ENCODE data around the gene SYT15B. TPM values are rescaled to one million over a fixed set of nuclear protein-coding genes. Genes with fewer than 3 reads are reported as not detected.
"Not testable (repeated sequence)": the region's sequence is repeated elsewhere in the genome, so short reads cannot be mapped to it uniquely, and the experiment has no call there.

The SYT15B gene
- total and polyA plus RNA-seq, 2 experiments from 2014 or later, result 1.8 to 1.9 TPM

- H3K4me1 ChIP-seq (ENCODE audit: insufficient read depth); H3K27ac ChIP-seq; H3K4me2 ChIP-seq (ENCODE audit: unreplicated experiment); H3K9me2 ChIP-seq (ENCODE audit: insufficient read depth); H3K27me3 ChIP-seq (replicated peaks; ENCODE audit: insufficient read depth); H3F3A ChIP-seq (ENCODE audit: insufficient read depth); H3K79me2 ChIP-seq (ENCODE audit: insufficient read depth); H3K36me3 ChIP-seq (ENCODE audit: low read depth); DNase-seq; H3K9me3 ChIP-seq (ENCODE audit: low read depth); H3K9ac ChIP-seq; H3K4me3 ChIP-seq; in situ Hi-C loops (cut with MboI); H2AFZ ChIP-seq; H4K20me1 ChIP-seq (ENCODE audit: insufficient read depth): not testable (repeated sequence)
- WGBS, 2 experiments (ENCODE audit: low coverage in 1 of 2, low lambda C conversion rate in 2 of 2, missing lambda C conversion rate in 2 of 2), result 100% methylated on average over 1 of the region's 8 CpGs; no CpG with 5 or more reads in 1 of the 2 experiments
These were observed 13.0 kb downstream of the SYT15B start for GRCh38 chr10:47750360-47750759.

GRCh38 chr10:47746780-47747376, 16.5 kb downstream of the SYT15B start:
- 42 to 58% methylated on average over 3 of the region's 4 CpGs for WGBS, 2 experiments (ENCODE audit: low coverage in 1 of 2, low lambda C conversion rate in 2 of 2, missing lambda C conversion rate in 2 of 2)
- H3K36me3 ChIP-seq (ENCODE audit: low read depth); H3K4me3 ChIP-seq; H3K9me3 ChIP-seq (ENCODE audit: low read depth); DNase-seq; H3K27me3 ChIP-seq (replicated peaks; ENCODE audit: insufficient read depth); H3K27ac ChIP-seq; H4K20me1 ChIP-seq (ENCODE audit: insufficient read depth); H3F3A ChIP-seq (ENCODE audit: insufficient read depth); H3K9ac ChIP-seq; H3K9me2 ChIP-seq (ENCODE audit: insufficient read depth); H3K79me2 ChIP-seq (ENCODE audit: insufficient read depth); in situ Hi-C loops (cut with MboI); H3K4me1 ChIP-seq (ENCODE audit: insufficient read depth); H3K4me2 ChIP-seq (ENCODE audit: unreplicated experiment); H2AFZ ChIP-seq: not testable (repeated sequence)

GRCh38 chr10:47744881-47745280, 18.5 kb downstream of the SYT15B start:
- H2AFZ ChIP-seq; DNase-seq; H3K9me2 ChIP-seq (ENCODE audit: insufficient read depth); H3K36me3 ChIP-seq (ENCODE audit: low read depth); H3F3A ChIP-seq (ENCODE audit: insufficient read depth); H3K9me3 ChIP-seq (ENCODE audit: low read depth); H3K9ac ChIP-seq; H4K20me1 ChIP-seq (ENCODE audit: insufficient read depth); H3K27me3 ChIP-seq (replicated peaks; ENCODE audit: insufficient read depth); H3K4me2 ChIP-seq (ENCODE audit: unreplicated experiment); H3K4me1 ChIP-seq (ENCODE audit: insufficient read depth); H3K27ac ChIP-seq; H3K4me3 ChIP-seq; H3K79me2 ChIP-seq (ENCODE audit: insufficient read depth); in situ Hi-C loops (cut with MboI): not testable (repeated sequence)
- WGBS, 2 experiments (ENCODE audit: low coverage in 1 of 2, low lambda C conversion rate in 2 of 2, missing lambda C conversion rate in 2 of 2), result 21 to 25% methylated on average over 2 of the region's 4 CpGs

GRCh38 chr10:47743611-47744550, 19.5 kb downstream of the SYT15B start:
- Histone ChIP-seq H3K4me3 (peak overlapping the region; percentile 70), H3K4me2 (ENCODE audit: unreplicated experiment) (peak overlapping the region; percentile 65), H3K9ac (peak overlapping the region; percentile 76), H3K27ac (peak overlapping the region; percentile 41; the same call in 1 of the 2 replicates), H2AFZ (peak overlapping the region; percentile 86)
- WGBS, 2 experiments (ENCODE audit: low coverage in 1 of 2, low lambda C conversion rate in 2 of 2, missing lambda C conversion rate in 2 of 2), result 4 to 8% methylated on average over 13 to 24 of the region's 48 CpGs
- H3K9me2 ChIP-seq (ENCODE audit: insufficient read depth); H3K4me1 ChIP-seq (ENCODE audit: insufficient read depth); H3K36me3 ChIP-seq (ENCODE audit: low read depth); H3F3A ChIP-seq (ENCODE audit: insufficient read depth); H3K27me3 ChIP-seq (replicated peaks; ENCODE audit: insufficient read depth); H4K20me1 ChIP-seq (ENCODE audit: insufficient read depth); in situ Hi-C loops (cut with MboI); H3K9me3 ChIP-seq (ENCODE audit: low read depth); H3K79me2 ChIP-seq (ENCODE audit: insufficient read depth): not testable (repeated sequence)
- DNase-seq, result peak; percentile 29

GRCh38 chr10:47740868-47741267, 22.5 kb downstream of the SYT15B start:
- in situ Hi-C loops (cut with MboI), result not testable (repeated sequence)
- 58% methylated on average over 2 of the region's 2 CpGs for WGBS, 2 experiments (ENCODE audit: low coverage in 1 of 2, low lambda C conversion rate in 2 of 2, missing lambda C conversion rate in 2 of 2)

GRCh38 chr10:47730911-47731310, 32.5 kb downstream of the SYT15B start:
- H3K79me2 ChIP-seq (ENCODE audit: insufficient read depth); H3K4me1 ChIP-seq (ENCODE audit: insufficient read depth); H3K9ac ChIP-seq; H3K27me3 ChIP-seq (replicated peaks; ENCODE audit: insufficient read depth); H3K27ac ChIP-seq; H3K36me3 ChIP-seq (ENCODE audit: low read depth); H3K9me2 ChIP-seq (ENCODE audit: insufficient read depth); H3F3A ChIP-seq (ENCODE audit: insufficient read depth); H3K4me2 ChIP-seq (ENCODE audit: unreplicated experiment); H3K9me3 ChIP-seq (ENCODE audit: low read depth); DNase-seq; H2AFZ ChIP-seq; H4K20me1 ChIP-seq (ENCODE audit: insufficient read depth); H3K4me3 ChIP-seq; in situ Hi-C loops (cut with MboI): not testable (repeated sequence)
- 93 to 100% methylated on average over 1 of the region's 5 CpGs for WGBS, 2 experiments (ENCODE audit: low coverage in 1 of 2, low lambda C conversion rate in 2 of 2, missing lambda C conversion rate in 2 of 2)

More at GRCh38 chr10:47740868-47741267, 22.5 kb downstream of the SYT15B start:
- not testable (repeated sequence) for H3K4me1 ChIP-seq (ENCODE audit: insufficient read depth); H3K27ac ChIP-seq; DNase-seq; H3K36me3 ChIP-seq (ENCODE audit: low read depth); H3K27me3 ChIP-seq (replicated peaks; ENCODE audit: insufficient read depth); H3K9ac ChIP-seq; H3K9me3 ChIP-seq (ENCODE audit: low read depth); H3K4me3 ChIP-seq; H2AFZ ChIP-seq; H3K9me2 ChIP-seq (ENCODE audit: insufficient read depth); H4K20me1 ChIP-seq (ENCODE audit: insufficient read depth); H3K79me2 ChIP-seq (ENCODE audit: insufficient read depth); H3K4me2 ChIP-seq (ENCODE audit: unreplicated experiment); H3F3A ChIP-seq (ENCODE audit: insufficient read depth)

GRCh38 chr10:47725740-47726139, 37.7 kb downstream of the SYT15B start:
- H3K36me3 ChIP-seq (ENCODE audit: low read depth); H4K20me1 ChIP-seq (ENCODE audit: insufficient read depth); H3F3A ChIP-seq (ENCODE audit: insufficient read depth); H3K27me3 ChIP-seq (replicated peaks; ENCODE audit: insufficient read depth); DNase-seq; in situ Hi-C loops (cut with MboI); H3K9me3 ChIP-seq (ENCODE audit: low read depth); H3K27ac ChIP-seq; H3K9ac ChIP-seq; H3K4me1 ChIP-seq (ENCODE audit: insufficient read depth); H3K4me3 ChIP-seq; H3K4me2 ChIP-seq (ENCODE audit: unreplicated experiment); H2AFZ ChIP-seq; H3K9me2 ChIP-seq (ENCODE audit: insufficient read depth); H3K79me2 ChIP-seq (ENCODE audit: insufficient read depth): not testable (repeated sequence)
- WGBS, 2 experiments (ENCODE audit: low coverage in 1 of 2, low lambda C conversion rate in 2 of 2, missing lambda C conversion rate in 2 of 2), result no CpG with 5 or more reads among the region's 6 CpGs

All from GM23248 (cell line).